Measurements from ENCODE around the gene LAMTOR2.
A peak's percentile ranks its signal among the peaks of the same experiment; 100 is the strongest.

LAMTOR2 gene

GRCh38 chr1:156096640-156097391, 42.2 kb downstream of the LAMTOR2 start:
- no peaks in the 10 kb centered on the region for H3K27me3 ChIP-seq (replicated peaks; ENCODE audit: insufficient read depth, low read length)
- no peaks in the 10 kb centered on the region for H3K9me3 ChIP-seq (replicated peaks; ENCODE audit: insufficient read depth, low read length)
- DNase-seq: peak; percentile 89
- peaks cover 16% of the 10 kb centered on the region for H3K4me1 ChIP-seq (ENCODE audit: low read length)
- H2AFZ ChIP-seq (ENCODE audit: low read length): peak overlapping the region; percentile 52
- H3K4me2 ChIP-seq (ENCODE audit: low read depth, low read length): peak overlapping the region; percentile 71
- peaks cover 4% of the 10 kb centered on the region; the same call in 1 of the 2 replicates for H3F3A ChIP-seq (ENCODE audit: insufficient read depth, low read length)
- peak overlapping the region; percentile 58 for H3K9ac ChIP-seq (ENCODE audit: low read length)
- H3K27ac ChIP-seq (ENCODE audit: low read length): peak overlapping the region; percentile 66
- no peak overlapping the region; the same call in 1 of the 2 replicates for H3K4me3 ChIP-seq (ENCODE audit: low read length)
- TF ChIP-seq EZH2phosphoT487 (IDR thresholded peaks at IDR 0.05; ENCODE audit: low read length) (no peak), CTCF (IDR thresholded peaks at IDR 0.05; ENCODE audit: low read length) (peak; percentile 100), EZH2 (optimal IDR thresholded peaks at IDR 0.05; ENCODE audit: low read depth, low read length) (no peak)
- H3K9me2 ChIP-seq (replicated peaks; ENCODE audit: insufficient read depth, low read length): no peaks in the 10 kb centered on the region
- H3K36me3 ChIP-seq (replicated peaks; ENCODE audit: insufficient read depth, low read length): no peaks in the 10 kb centered on the region
- H4K20me1 ChIP-seq (ENCODE audit: insufficient read depth, low read length): no peaks in the 10 kb centered on the region
- H3K79me2 ChIP-seq (ENCODE audit: low read length): no peaks in the 10 kb centered on the region

GRCh38 chr1:156097499-156098178, 43.1 kb downstream of the LAMTOR2 start:
- no peaks in the 10 kb centered on the region for H3K36me3 ChIP-seq (replicated peaks; ENCODE audit: insufficient read depth, low read length)
- H3K9me2 ChIP-seq (replicated peaks; ENCODE audit: insufficient read depth, low read length): no peaks in the 10 kb centered on the region
- peaks cover 4% of the 10 kb centered on the region; the same call in 1 of the 2 replicates for H3F3A ChIP-seq (ENCODE audit: insufficient read depth, low read length)
- peak overlapping the region; percentile 66; the same call in 1 of the 2 replicates for H3K27ac ChIP-seq (ENCODE audit: low read length)
- H2AFZ ChIP-seq (ENCODE audit: low read length): no peak overlapping the region
- peaks cover 16% of the 10 kb centered on the region for H3K4me1 ChIP-seq (ENCODE audit: low read length)
- no peak for TF ChIP-seq EZH2phosphoT487 (IDR thresholded peaks at IDR 0.05; ENCODE audit: low read length)
- no peak for TF ChIP-seq EZH2 (optimal IDR thresholded peaks at IDR 0.05; ENCODE audit: low read depth, low read length)
- no peak for TF ChIP-seq CTCF (IDR thresholded peaks at IDR 0.05; ENCODE audit: low read length)
- no peak for DNase-seq
- H3K4me2 ChIP-seq (ENCODE audit: low read depth, low read length): peak overlapping the region; percentile 71; the same call in 1 of the 2 replicates
- H3K27me3 ChIP-seq (replicated peaks; ENCODE audit: insufficient read depth, low read length): no peaks in the 10 kb centered on the region
- no peaks in the 10 kb centered on the region for H4K20me1 ChIP-seq (ENCODE audit: insufficient read depth, low read length)
- no peak overlapping the region for H3K9ac ChIP-seq (ENCODE audit: low read length)
- H3K79me2 ChIP-seq (ENCODE audit: low read length): no peaks in the 10 kb centered on the region
- no peak overlapping the region for H3K4me3 ChIP-seq (ENCODE audit: low read length)
- no peaks in the 10 kb centered on the region for H3K9me3 ChIP-seq (replicated peaks; ENCODE audit: insufficient read depth, low read length)

- Histone ChIP-seq H3K4me1 (ENCODE audit: low read length) (peaks cover 16% of the 10 kb centered on the region), H3K4me2 (ENCODE audit: low read depth, low read length) (no peak overlapping the region)
Observed at GRCh38 chr1:156098784-156099183, 44.2 kb downstream of the LAMTOR2 start.

More at GRCh38 chr1:156098784-156099183, 44.2 kb downstream of the LAMTOR2 start:
- DNase-seq: no peak
- Histone ChIP-seq H3K4me3 (ENCODE audit: low read length) (no peak overlapping the region), H3K9me2 (replicated peaks; ENCODE audit: insufficient read depth, low read length) (no peaks in the 10 kb centered on the region), H4K20me1 (ENCODE audit: insufficient read depth, low read length) (no peaks in the 10 kb centered on the region), H3K79me2 (ENCODE audit: low read length) (no peaks in the 10 kb centered on the region), H3K36me3 (replicated peaks; ENCODE audit: insufficient read depth, low read length) (no peaks in the 10 kb centered on the region), H2AFZ (ENCODE audit: low read length) (no peak overlapping the region), H3K27me3 (replicated peaks; ENCODE audit: insufficient read depth, low read length) (no peaks in the 10 kb centered on the region), H3K9ac (ENCODE audit: low read length) (no peak overlapping the region), H3K27ac (ENCODE audit: low read length) (no peak overlapping the region), H3K9me3 (replicated peaks; ENCODE audit: insufficient read depth, low read length) (no peaks in the 10 kb centered on the region), H3F3A (ENCODE audit: insufficient read depth, low read length) (peaks cover 4% of the 10 kb centered on the region; the same call in 1 of the 2 replicates)
- TF ChIP-seq EZH2 (optimal IDR thresholded peaks at IDR 0.05; ENCODE audit: low read depth, low read length) (no peak), CTCF (IDR thresholded peaks at IDR 0.05; ENCODE audit: low read length) (no peak), EZH2phosphoT487 (IDR thresholded peaks at IDR 0.05; ENCODE audit: low read length) (no peak)
